Cardiac fibroblast (primary cell): Measurements from ENCODE around the gene COPS4.

ENCODE experiments used
- DNase-seq, 2 donors: peaks; one replicate each; pipeline versions ENCODE4 v3.0.0 to v3.0.0-alpha.2; 2010; ENCODE audit warnings: low read depth in 2 of 2
- H3K4me3 ChIP-seq, 2 donors: replicated peaks in 1 of 2; 1 replicate in 1 of 2; 2 replicates in 1 of 2; pipeline ENCODE4 v1.5.1; 2011; ENCODE audit warnings: low read depth in 2 of 2, low read length in 2 of 2, mild to moderate bottlenecking in 2 of 2, moderate library complexity in 1 of 2
- CTCF ChIP-seq: IDR thresholded peaks from one replicate; pipeline ENCODE4 v1.5.1; 2011; ENCODE audit warnings: low read depth, mild to moderate bottlenecking, low read length, inconsistent platforms

The COPS4 gene

GRCh38 chr4:83096397-83096796 is 61.4 kb downstream of the COPS4 start:
- H3K4me3 ChIP-seq = no peak overlapping the region
- no peak for DNase-seq
- TF ChIP-seq CTCF = no peak

DNA sequence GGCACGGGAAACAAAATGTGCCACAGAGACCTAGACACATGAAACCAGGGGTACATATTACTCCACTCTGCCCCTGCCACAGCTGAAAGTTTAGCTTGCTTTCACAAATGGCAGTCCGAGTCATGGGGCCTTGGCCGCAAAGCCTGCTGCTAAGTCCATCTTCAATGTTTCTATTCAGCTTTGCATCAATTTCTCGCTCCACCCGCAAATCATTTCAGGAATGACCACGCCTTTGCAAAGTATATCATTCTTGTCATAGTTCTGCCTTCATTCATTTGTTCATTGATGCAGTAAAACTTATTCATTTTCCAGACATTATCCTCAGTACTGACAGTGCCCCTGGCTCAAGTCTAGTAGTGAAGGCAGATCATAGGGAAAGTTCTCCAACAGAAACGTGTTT is 70.0 kb downstream of the COPS4 start:
- no peak for TF ChIP-seq CTCF
- no peak overlapping the region for H3K4me3 ChIP-seq
- DNase-seq = no peak

- no peak for DNase-seq
- H3K4me3 ChIP-seq = no peak overlapping the region
- TF ChIP-seq CTCF = no peak
Observed at GRCh38 chr4:83107631-83108030, 72.6 kb downstream of the COPS4 start.

DNA sequence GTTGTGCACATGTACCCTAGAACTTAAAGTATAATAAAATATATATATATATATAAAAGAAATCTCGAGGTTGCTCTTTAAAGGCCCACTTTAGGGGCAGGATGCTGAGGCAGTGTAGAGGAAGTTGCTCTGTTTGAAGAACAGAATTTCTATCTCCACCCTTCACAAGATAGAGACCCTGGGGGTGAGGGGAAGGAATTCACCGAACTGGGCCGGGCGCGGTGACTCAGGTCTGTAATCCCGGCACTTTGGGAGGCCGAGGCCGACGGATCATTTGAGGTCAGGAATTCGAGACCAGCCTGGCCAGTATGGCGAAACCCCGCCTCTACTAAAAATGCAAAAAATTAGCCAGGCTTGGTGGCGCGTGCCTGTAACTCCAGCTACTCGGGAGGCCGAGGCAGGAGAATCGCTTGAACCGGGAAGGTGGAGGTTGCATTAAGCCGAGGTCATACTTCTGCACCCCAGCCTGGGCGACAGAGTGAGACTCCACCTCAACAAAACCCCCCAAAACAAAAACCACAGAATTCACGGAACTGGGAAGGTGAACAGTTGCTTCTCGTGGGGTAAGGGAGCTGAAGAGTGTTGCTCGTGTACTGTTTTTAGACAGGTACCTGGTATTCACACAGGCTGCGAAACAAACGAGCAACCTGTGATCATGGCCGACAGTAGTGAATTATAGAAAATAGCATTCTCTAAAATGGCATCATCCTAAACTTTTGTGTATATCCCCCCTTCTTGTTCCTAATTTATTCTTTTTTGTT is 73.3 kb downstream of the COPS4 start:
- DNase-seq = no peak
- H3K4me3 ChIP-seq = no peak overlapping the region

DNA sequence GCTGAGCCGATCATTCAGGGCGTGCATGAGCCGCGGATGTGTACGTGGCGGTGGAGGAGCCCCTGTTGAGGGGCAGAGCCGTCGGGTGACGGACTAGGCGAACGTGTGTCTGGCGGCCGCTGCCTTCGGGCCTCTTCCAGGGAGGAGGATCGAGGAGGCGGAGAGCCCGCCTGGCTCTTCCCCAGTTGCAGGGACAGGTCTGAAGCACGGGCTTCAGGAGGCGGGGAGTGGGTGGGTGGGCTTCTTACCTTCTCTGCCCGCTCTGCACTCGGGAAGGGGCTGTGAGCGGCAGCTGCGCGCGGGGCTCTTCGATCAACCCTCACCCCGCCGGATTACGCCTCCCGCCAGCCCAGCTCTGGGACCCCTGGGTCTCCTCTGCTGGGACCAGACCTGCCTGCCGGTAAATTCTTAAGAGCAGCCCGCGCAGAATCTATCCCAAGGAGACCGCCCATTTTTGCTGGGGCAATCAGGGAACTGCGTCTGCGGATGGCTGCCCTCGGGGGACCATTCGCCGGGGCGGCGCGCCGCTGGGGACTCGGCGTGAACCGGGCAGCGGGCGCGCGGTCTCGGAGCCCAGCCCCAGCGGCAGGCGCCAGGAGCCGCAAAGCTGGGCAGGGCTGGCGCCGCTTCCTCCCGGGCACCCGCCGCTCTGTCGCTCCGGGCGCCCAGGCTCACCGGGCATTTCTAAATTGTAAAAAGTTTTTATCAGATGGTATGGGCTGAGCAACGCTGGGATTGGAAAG is 74.7 kb downstream of the COPS4 start:
- no peak for TF ChIP-seq CTCF
- DNase-seq = peak in 1 of 2 donors; percentile 36
- peak overlapping the region; percentile 55 to 62 for H3K4me3 ChIP-seq

More for the DNA sequence above, 73.3 kb downstream of the COPS4 start:
- TF ChIP-seq CTCF = no peak

GRCh38 chr4:83110223-83110945 is 75.4 kb downstream of the COPS4 start:
- peak; percentile 74 to 79 for DNase-seq
- peak; percentile 73 for TF ChIP-seq CTCF
- peak overlapping the region; percentile 55 to 62 for H3K4me3 ChIP-seq
